Measurements from ENCODE around the gene GOLGB1. TPM values are rescaled to one million over a fixed set of nuclear protein-coding genes. Genes with fewer than 3 reads are reported as not detected.

The GOLGB1 gene
- total RNA-seq, 2 experiments from 2014 or later = 11.5 to 30.3 TPM

GRCh38 chr3:121718205-121718846 is 31.2 kb downstream of the GOLGB1 start:
- no peak overlapping the region for H3K4me3 ChIP-seq (ENCODE audit: low read depth, low read length, poor library complexity, severe bottlenecking)
- no peak overlapping the region for H3K4me2 ChIP-seq (ENCODE audit: low read length)
- TF ChIP-seq EZH2phosphoT487 (IDR thresholded peaks at IDR 0.05; ENCODE audit: borderline replicate concordance, low read depth, low read length) = no peak
- no peak for TF ChIP-seq CTCF (conservative IDR thresholded peaks at IDR 0.05; ENCODE audit: low read length)
- no peaks in the 10 kb centered on the region for H3K9me2 ChIP-seq (ENCODE audit: insufficient read depth, low read length)
- intact Hi-C loops (cut with micrococcal nuclease; ENCODE audit: unreplicated experiment) = no loop called here
- H3K36me3 ChIP-seq (ENCODE audit: insufficient read depth, low read length) = peaks cover 70% of the 10 kb centered on the region
- CTCF ChIA-PET (ENCODE audit: unreplicated experiment) = no interaction called here
- no peak overlapping the region for H3K27ac ChIP-seq (ENCODE audit: low read depth, low read length, poor library complexity, severe bottlenecking)
- no TSS peak for BruUV-seq (replicated peaks)
- DNase-seq (ENCODE audit: low spot score) = no peak
- no peak overlapping the region for H2AFZ ChIP-seq (ENCODE audit: low read length)
- H3K9me3 ChIP-seq (ENCODE audit: low read length) = no peaks in the 10 kb centered on the region
- POLR2A ChIA-PET = interaction anchor here (0.7 kb wide), 1 partner anchor 91 kb away, joined by 3 read pairs; no protein-coding TSS in a partner anchor
- H4K20me1 ChIP-seq (ENCODE audit: insufficient read depth, low read length) = no peaks in the 10 kb centered on the region
- no peaks in the 10 kb centered on the region for H3K79me2 ChIP-seq (ENCODE audit: insufficient read depth, low read depth, low read length)
- H3K4me1 ChIP-seq (ENCODE audit: insufficient read depth, low read length, poor library complexity, severe bottlenecking) = peaks cover 4% of the 10 kb centered on the region

- ChIA-PET POLR2A (interaction anchor here (0.7 kb wide), 1 partner anchor 30 kb away, joined by 3 read pairs; no protein-coding TSS in a partner anchor), CTCF (ENCODE audit: unreplicated experiment) (no interaction called here)
- DNase-seq (ENCODE audit: low spot score) = no peak
- BruUV-seq (replicated peaks) = no TSS peak
- Histone ChIP-seq H3K9me2 (ENCODE audit: insufficient read depth, low read length) (no peaks in the 10 kb centered on the region), H3K27ac (ENCODE audit: low read depth, low read length, poor library complexity, severe bottlenecking) (no peak overlapping the region), H3K4me1 (ENCODE audit: insufficient read depth, low read length, poor library complexity, severe bottlenecking) (no peaks in the 10 kb centered on the region), H3K79me2 (ENCODE audit: insufficient read depth, low read depth, low read length) (no peaks in the 10 kb centered on the region), H3K4me2 (ENCODE audit: low read length) (no peak overlapping the region), H4K20me1 (ENCODE audit: insufficient read depth, low read length) (no peaks in the 10 kb centered on the region), H3K36me3 (ENCODE audit: insufficient read depth, low read length) (peaks cover 21% of the 10 kb centered on the region), H2AFZ (ENCODE audit: low read length) (no peak overlapping the region), H3K9me3 (ENCODE audit: low read length) (no peaks in the 10 kb centered on the region), H3K4me3 (ENCODE audit: low read depth, low read length, poor library complexity, severe bottlenecking) (no peak overlapping the region)
- no peak for TF ChIP-seq CTCF (conservative IDR thresholded peaks at IDR 0.05; ENCODE audit: low read length)
- intact Hi-C loops (cut with micrococcal nuclease; ENCODE audit: unreplicated experiment) = no loop called here
Observed at GRCh38 chr3:121710347-121710746, 39.2 kb downstream of the GOLGB1 start.

- H3K36me3 ChIP-seq (ENCODE audit: insufficient read depth, low read length) = peaks cover 4% of the 10 kb centered on the region
- intact Hi-C loops (cut with micrococcal nuclease; ENCODE audit: unreplicated experiment) = no loop called here
- H4K20me1 ChIP-seq (ENCODE audit: insufficient read depth, low read length) = no peaks in the 10 kb centered on the region
- no TSS peak for BruUV-seq (replicated peaks)
- H3K4me1 ChIP-seq (ENCODE audit: insufficient read depth, low read length, poor library complexity, severe bottlenecking) = no peaks in the 10 kb centered on the region
- CTCF ChIA-PET (ENCODE audit: unreplicated experiment) = no interaction called here
- no peaks in the 10 kb centered on the region for H3K9me3 ChIP-seq (ENCODE audit: low read length)
- no peak overlapping the region for H2AFZ ChIP-seq (ENCODE audit: low read length)
- H3K4me3 ChIP-seq (ENCODE audit: low read depth, low read length, poor library complexity, severe bottlenecking) = no peak overlapping the region
- no peak for DNase-seq (ENCODE audit: low spot score)
- POLR2A ChIA-PET = interaction anchor here (0.7 to 1.3 kb wide), 4 partner anchors 11 to 85 kb away, joined by 3 to 5 read pairs (median 4); no protein-coding TSS in a partner anchor
- H3K79me2 ChIP-seq (ENCODE audit: insufficient read depth, low read depth, low read length) = no peaks in the 10 kb centered on the region
- no peak overlapping the region for H3K4me2 ChIP-seq (ENCODE audit: low read length)
- no peak overlapping the region for H3K27ac ChIP-seq (ENCODE audit: low read depth, low read length, poor library complexity, severe bottlenecking)
- TF ChIP-seq CTCF (conservative IDR thresholded peaks at IDR 0.05; ENCODE audit: low read length) (no peak), EZH2phosphoT487 (IDR thresholded peaks at IDR 0.05; ENCODE audit: borderline replicate concordance, low read depth, low read length) (no peak)
- no peaks in the 10 kb centered on the region for H3K9me2 ChIP-seq (ENCODE audit: insufficient read depth, low read length)
Observed at GRCh38 chr3:121707531-121708273, 41.8 kb downstream of the GOLGB1 start.

Data from OCI-LY7 (cell line).